Frontal cortex (tissue), 4 donors: ENCODE results near the gene MAP7. TPM values are rescaled to one million over a fixed set of nuclear protein-coding genes. Genes with fewer than 3 reads are reported as not detected.
"Not testable (repeated sequence)": the region's sequence is repeated elsewhere in the genome, so short reads cannot be mapped to it uniquely, and the experiment has no call there.

Experiments
- DNase-seq, 2 donors: peaks; one replicate each; pipeline ENCODE4 v3.0.0; 2012; ENCODE audit warnings: low spot score in 2 of 2
- FAIRE-seq: peaks from 2 replicates; lab custom pipeline; 2012; peaks lifted over from hg19 to GRCh38; lab: Jason Lieb, UNC
- total RNA-seq: library from RNA; depleted of rRNA; stranded (reverse); fragments of >200 nt; gene quantifications from one replicate; pipeline ENCODE4 v1.2.3, GENCODE V29; 2014
- donor health status: control.
- donor health status: control.
- donor health status: control.

MAP7 gene
- total RNA-seq, 1 donor from 2014 or later: 5.7 TPM

DNA sequence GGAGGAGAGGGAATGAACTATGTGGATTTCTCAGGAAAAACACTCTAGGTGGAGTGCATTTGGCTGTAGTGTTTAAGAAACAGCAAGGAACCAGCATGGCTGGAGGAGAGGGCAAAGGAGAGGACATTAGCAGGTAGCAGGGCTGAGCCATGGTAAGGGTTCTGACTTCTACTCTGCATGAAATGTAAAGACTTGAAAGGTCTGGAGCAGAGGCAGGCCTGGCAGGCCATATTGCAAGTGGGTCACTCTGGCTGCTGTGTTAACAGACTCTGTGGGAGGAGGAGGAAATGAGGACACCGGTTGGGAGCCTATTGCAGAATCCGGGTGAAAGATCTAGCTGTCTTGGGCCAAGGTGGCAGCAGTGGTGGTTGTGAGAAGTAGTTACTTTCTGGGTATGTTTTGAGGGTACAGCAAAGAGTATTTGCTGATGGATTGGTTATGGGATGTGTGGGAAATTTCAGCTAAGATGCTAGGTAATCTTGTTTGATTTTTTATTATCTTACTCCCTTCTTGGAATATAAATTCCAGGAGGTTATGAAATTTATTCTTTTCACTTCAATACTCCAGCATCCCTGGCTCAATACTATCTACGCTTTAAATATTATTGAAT is 144.7 kb downstream of the MAP7 start:
- no peak for DNase-seq
- no peak for FAIRE-seq

- DNase-seq (no peak), FAIRE-seq (no peak)
These were observed 145.4 kb downstream of the MAP7 start for GRCh38 chr6:136404627-136405419.

DNA sequence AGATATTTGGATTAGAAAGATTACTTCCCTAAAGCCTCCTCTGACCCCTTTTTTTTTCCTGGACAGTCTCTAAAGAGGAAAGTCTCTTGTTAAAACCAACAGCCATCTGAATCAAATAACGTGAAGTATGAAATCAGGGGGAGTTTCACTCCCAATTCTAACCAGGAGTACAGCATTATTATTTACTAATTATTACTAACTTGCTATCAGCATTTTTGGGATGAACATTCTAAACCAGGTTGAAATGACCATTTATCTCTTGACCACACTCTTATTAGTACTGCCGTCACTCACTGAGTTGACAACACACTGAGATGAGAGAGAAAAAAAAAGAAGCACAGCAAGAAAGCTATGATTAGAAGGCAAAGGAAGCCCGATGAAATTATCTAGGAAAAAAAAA is 146.2 kb downstream of the MAP7 start:
- DNase-seq (no peak), FAIRE-seq (no peak)

- peak in 1 of 2 donors; percentile 24 for DNase-seq
- FAIRE-seq: peak; percentile 39
These were observed 146.9 kb downstream of the MAP7 start for GRCh38 chr6:136403110-136403980.

GRCh38 chr6:136401749-136402148 is 148.5 kb downstream of the MAP7 start:
- DNase-seq (no peak), FAIRE-seq (no peak)

DNA sequence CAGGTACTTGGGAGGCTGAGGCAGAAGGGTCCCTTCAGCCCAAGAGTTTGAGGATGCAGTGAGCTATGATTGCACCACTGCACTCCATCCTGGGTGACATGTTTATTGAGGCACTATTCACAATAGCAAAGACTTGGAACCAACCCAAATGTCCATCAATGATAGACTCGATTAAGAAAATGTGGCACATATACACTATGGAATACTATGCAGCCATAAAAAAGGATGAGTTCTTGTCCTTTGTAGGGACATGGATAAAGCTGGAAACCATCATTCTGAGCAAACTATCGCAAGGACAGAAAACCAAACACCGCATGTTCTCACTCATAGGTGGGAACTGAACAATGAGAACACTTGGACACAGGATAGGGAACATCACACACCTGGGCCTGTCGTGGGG is 149.0 kb downstream of the MAP7 start:
- FAIRE-seq, DNase-seq: not testable (repeated sequence)

DNA sequence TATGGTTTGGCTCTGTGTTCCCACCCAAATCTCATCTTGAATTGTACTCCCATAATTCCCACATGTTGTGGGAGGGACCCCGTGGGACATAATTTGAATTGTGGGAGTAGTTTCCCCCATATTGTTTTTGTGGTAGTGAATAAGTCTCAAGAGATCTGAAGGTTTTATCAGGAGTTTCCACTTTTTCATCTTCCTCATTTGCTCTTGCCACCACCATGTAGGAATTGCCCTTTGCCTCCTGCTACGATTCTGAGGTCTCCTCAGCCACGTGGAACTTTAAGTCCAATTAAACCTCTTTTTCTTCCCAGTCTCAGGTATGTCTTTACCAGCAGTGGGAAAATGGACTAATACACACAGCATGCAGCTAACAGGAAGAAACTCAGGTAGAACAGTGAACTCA is 151.8 kb downstream of the MAP7 start:
- FAIRE-seq (no peak), DNase-seq (no peak)

- FAIRE-seq: no peak
- no peak for DNase-seq
These were observed 153.3 kb downstream of the MAP7 start for GRCh38 chr6:136396908-136397307.

DNA sequence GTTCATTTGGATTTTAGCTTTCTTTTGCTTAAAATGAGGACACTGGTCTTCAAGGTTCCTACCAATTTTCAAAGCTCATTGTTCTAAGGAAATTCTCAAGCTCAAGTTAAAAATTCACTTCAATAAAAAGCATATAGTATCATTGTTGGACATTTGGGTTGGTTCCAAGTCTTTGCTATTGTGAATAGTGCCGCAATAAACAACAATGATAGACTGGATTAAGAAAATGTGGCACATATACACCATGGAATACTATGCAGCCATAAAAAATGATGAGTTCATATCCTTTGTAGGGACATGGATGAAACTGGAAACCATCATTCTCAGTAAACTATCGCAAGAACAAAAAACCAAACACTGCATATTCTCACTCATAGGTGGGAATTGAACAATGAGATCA is 159.3 kb downstream of the MAP7 start:
- not testable (repeated sequence) for DNase-seq, FAIRE-seq

- no peak for FAIRE-seq
These were observed 162.9 kb downstream of the MAP7 start for GRCh38 chr6:136387316-136387715.

DNA sequence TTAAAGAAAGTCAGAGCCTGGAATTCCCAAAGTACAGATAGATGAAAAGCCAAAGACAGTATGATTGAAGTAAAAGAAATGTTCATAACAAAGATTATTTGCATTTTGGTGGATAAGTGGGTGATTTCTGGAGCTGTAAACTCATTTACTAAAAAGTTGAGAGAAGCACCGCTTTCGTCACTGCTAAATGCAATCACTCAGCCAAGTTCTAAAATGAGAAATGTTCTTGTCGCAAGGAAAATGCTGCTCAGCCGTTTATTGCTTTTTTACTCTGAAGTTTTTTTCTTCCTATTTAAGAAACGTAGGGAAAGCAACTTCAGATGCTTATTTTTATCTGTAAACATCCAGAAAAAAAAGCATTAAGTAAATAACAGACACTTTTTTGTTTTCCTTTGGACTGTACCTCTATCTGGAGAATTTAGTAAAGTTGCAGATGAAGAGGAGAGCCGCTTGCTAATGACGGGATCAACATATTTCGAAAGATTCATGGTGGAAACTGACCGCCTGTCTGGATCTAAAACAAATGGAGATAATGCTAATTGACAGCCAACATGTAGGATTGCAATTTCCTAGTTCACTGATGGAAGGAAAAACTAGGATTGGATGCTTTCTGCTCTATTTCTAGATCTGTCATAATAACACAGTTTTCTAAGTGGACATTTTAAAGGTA is 166.8 kb downstream of the MAP7 start:
- DNase-seq (no peak), FAIRE-seq (no peak)

More at GRCh38 chr6:136387316-136387715, 162.9 kb downstream of the MAP7 start:
- no peak for DNase-seq

GRCh38 chr6:136382676-136383252 is 167.5 kb downstream of the MAP7 start:
- DNase-seq (no peak), FAIRE-seq (peak; percentile 56)

- DNase-seq (no peak), FAIRE-seq (no peak)
These were observed 171.3 kb downstream of the MAP7 start for GRCh38 chr6:136378888-136379287.

GRCh38 chr6:136375836-136376235 is 174.4 kb downstream of the MAP7 start:
- DNase-seq, FAIRE-seq: not testable (repeated sequence)

DNA sequence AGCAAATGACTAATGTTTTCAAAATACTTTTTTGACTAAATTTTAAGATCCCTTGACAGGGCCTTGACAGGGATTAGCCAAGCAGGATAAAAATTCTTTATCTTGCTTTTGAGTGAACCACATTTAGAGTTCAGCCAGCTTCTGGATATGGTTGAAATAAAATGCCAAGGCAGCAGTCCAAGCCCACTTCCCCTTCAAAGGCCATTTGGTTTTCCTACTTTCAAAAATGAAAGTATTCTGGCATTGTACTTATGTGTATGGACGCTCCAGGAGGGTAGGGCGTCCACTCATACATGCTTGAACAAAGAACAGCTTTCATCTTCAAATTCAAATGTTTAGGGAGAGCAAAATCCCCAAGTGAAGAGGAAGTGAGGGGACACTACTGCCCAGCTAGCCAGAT is 178.3 kb downstream of the MAP7 start:
- DNase-seq (no peak), FAIRE-seq (no peak)

DNA sequence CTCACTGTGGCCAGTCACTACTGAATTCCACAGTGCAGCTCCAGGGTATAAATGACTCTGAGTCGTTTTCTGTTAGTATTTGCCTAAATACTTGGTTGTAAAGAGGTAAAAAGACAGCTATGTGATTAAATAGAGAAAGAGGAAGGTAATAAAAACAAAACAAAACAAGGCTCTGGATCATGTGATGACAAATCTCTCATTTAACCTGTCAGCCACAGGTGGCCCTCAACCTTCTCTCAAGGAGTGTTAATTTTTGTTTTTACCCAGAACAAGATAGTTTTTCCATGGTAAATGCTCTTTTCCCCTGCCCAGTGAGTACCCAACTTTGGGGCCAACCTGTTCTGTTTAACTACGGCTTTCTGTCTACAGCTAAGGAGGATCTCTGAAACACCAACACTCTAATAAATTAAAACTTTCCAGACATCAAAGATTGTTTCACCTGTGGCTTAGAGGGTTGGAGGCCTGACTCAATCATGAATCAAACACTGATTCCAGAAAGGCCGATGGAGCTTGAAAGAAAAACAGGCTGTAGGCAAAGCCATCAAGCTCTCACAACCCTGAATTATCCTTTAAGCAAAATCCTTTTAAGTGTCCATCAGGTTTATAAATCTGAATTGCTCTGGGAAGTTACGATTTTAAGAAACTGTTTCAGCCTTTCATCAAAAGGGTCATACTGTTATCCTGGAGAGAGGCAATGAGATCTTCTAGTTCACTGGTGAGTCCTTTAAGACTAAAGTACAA is 179.1 kb downstream of the MAP7 start:
- FAIRE-seq (no peak), DNase-seq (no peak)

DNA sequence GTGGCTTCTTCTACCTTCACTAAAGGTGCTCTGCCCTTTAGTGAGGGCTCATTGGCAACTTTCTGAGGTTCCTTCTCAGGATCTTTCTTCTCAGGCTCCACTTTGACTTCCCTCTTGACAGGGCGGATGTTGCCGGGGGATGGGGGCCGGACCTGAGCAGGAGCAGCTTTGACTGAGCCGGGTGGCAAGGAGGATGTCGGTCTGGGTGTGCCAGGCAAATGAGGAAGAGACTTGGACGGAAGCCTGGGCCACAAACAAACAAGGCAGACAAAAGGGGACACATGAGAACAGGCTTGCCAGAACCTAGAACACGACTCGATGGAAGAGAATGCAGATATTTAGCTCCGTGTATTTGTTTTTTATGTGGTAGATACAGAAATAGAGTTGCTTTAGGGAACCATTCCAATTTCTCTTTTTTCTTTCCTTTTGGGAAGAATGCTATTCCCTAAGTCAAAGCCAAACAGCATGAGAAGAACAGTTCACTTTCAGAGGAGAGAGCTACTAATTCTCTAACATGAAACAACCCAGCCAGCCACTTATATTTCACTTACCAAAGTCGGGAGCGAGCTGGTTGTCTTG is 184.4 kb downstream of the MAP7 start:
- FAIRE-seq (no peak), DNase-seq (peak; percentile 35 to 41)
